Heart left ventricle (tissue), 16 donors: ENCODE data around the gene BMP2K. TPM values are rescaled to one million over a fixed set of nuclear protein-coding genes. Genes with fewer than 3 reads are reported as not detected.

Experiments used
- ATAC-seq, 4 donors: fragments of 200-7000 bp; cut with Tn5 transposase; one replicate each; pipeline ENCODE4 v1.9.1; 2020 to 2022; ENCODE audit warnings: moderate library complexity in 4 of 4, mild to moderate bottlenecking in 3 of 4, moderate number of reproducible peaks in 1 of 4
- DNase-seq, 5 donors: peaks; one replicate each; pipeline ENCODE4 v3.0.0-alpha.2; 2020
- H3K27ac ChIP-seq, 12 donors: fragments of 200-600 bp; sonication (generic) in 4 of 12; one replicate each; pipeline versions ENCODE4 v1.5.0 to v1.8.0; 2016 to 2022; ENCODE audit warnings: mild to moderate bottlenecking in 2 of 12
- H3K27me3 ChIP-seq, 9 donors: fragments of 200-600 bp; sonication (generic) in 2 of 9; one replicate each; pipeline versions ENCODE4 v1.5.1 to v1.8.0; 2016 to 2022; ENCODE audit warnings: mild to moderate bottlenecking in 3 of 9
- H3K36me3 ChIP-seq, 9 donors: fragments of 200-600 bp; sonication (generic) in 2 of 9; one replicate each; pipeline versions ENCODE4 v1.5.0 to v1.8.0; 2018 to 2022; ENCODE audit warnings: mild to moderate bottlenecking in 2 of 9
- H3K4me1 ChIP-seq, 12 donors: fragments of 200-600 bp; sonication (generic) in 4 of 12; one replicate each; pipeline versions ENCODE4 v1.5.0 to v1.8.0; 2016 to 2022; ENCODE audit warnings: mild to moderate bottlenecking in 3 of 12
- H3K4me3 ChIP-seq, 12 donors: fragments of 200-600 bp; sonication (generic) in 4 of 12; one replicate each; pipeline versions ENCODE4 v1.5.0 to v1.8.0; 2017 to 2022; ENCODE audit warnings: mild to moderate bottlenecking in 9 of 12, moderate library complexity in 4 of 12
- H3K9me3 ChIP-seq, 12 donors: fragments of 200-600 bp; sonication (generic) in 4 of 12; one replicate each; pipeline versions ENCODE4 v1.5.0 to v1.8.0; 2016 to 2022; ENCODE audit warnings: mild to moderate bottlenecking in 1 of 12
- POLR2A ChIP-seq, 2 donors: fragments of 450-650 bp; IDR thresholded peaks; one replicate each; pipeline ENCODE4 v1.6.1; 2017; ENCODE audit warnings: antibody characterized with exemption in 2 of 2, mild to moderate bottlenecking in 2 of 2, moderate library complexity in 2 of 2
- WGBS, 4 donors: extraction: QIAGEN DNeasy Blood & Tissue Kit in 2 of 4; methylation state at CpG; one replicate each; pipeline versions ENCODE4 v1.1.5 to v1.1.7; 2013 to 2018; 5-methylcytosine and 5-hydroxymethylcytosine counted together
- intact Hi-C, 10 donors: fragments of 100-400 bp; cut with DNase I; formaldehyde crosslinking; loops; one replicate each; pipeline versions ENCODE4 v1.11.1 to v1.14.2; 2022
- polyA plus RNA-seq, 2 donors: library from polyadenylated mRNA; stranded (reverse); fragments of 200-250 nt; gene quantifications; one replicate each; pipeline ENCODE4 v1.2.3, GENCODE V29; 2013
- total RNA-seq, 9 donors: library from RNA; depleted of rRNA in 2 of 9; stranded (reverse); fragments of >200 nt in 2 of 9; fragmentation: NEBNext Ultra II Directional in 3 of 9; extraction: Animal tissue kit (Norgen Biotek cat#: 25700) in 3 of 9; gene quantifications; one replicate each; pipeline versions ENCODE4 v1.1.0 to v1.2.4, GENCODE V29; 2016 to 2023
- TF ChIP-seq, protein P1 (sequence below), 12 donors: fragments of 200-600 bp; sonication (generic) in 4 of 12; IDR thresholded peaks; one replicate each; pipeline versions ENCODE4 v1.5.0 to v1.8.0; 2018 to 2022; ENCODE audit warnings: antibody characterized with exemption in 12 of 12, mild to moderate bottlenecking in 5 of 12
- donor health status: ischemic (EF 13 %, LVEDD 7.1; RV severe dilation, severe dysfunction).
- donor health status: healthy with polysubstance abuse.
- donor health status: DM: no; HTN: yes; CAD: no.
- donor health status: DM: no; HTN: no; CAD: no.
- donor health status: ischemic (EF 25% LVEDD 6.9; RV normal size, moderate dysfunction).
- donor health status: ischemic (EF 25% LVEDD 5.7; RV mildly dilated, moderate dysfunction).
- donor health status: healthy.
- donor health status: DM: yes; HTN: yes; CAD: no.
- donor health status: ischemic (EF 35%, LVEDD 5.7; RV mildly dilated, moderate dysfunction).
- donor health status: nonischemic (EF 11% LVEDD 7.7; RV severe dilation, severe dysfunction).
- donor health status: DM: yes; HTN: yes; CAD: no.
- donor health status: PGD.
- donor health status: ischemic (EF 29% LVEDD 5.4; RV normal size, mild dysfunction).
- donor health status: nonischemic (EF 23%, LVEDD 6.1; RV moderate dilation, normal function).

The BMP2K gene
- total and polyA plus RNA-seq, 11 donors, result 5.4 to 65.7 (median 21.6) TPM

DNA sequence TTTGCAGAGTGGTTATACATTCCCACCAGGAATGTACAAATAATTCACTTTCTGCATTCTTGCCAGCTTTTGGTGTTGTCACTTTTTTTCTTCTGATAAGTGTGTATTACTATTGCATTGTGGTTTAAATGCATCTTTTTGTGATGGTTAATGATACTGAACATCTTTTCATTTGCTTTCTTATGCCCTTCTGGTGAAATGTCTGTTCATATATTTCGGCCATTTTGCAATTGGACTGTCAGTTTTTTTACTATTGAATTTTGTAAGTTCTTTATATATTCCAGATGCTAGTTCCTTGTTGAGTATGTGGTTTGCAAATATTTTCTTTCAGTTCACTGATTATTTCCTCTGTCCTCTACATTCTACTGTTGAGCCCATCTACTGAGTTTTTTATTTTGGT lies 19.4 kb upstream of the BMP2K start:
- TF ChIP-seq, protein P1, sequence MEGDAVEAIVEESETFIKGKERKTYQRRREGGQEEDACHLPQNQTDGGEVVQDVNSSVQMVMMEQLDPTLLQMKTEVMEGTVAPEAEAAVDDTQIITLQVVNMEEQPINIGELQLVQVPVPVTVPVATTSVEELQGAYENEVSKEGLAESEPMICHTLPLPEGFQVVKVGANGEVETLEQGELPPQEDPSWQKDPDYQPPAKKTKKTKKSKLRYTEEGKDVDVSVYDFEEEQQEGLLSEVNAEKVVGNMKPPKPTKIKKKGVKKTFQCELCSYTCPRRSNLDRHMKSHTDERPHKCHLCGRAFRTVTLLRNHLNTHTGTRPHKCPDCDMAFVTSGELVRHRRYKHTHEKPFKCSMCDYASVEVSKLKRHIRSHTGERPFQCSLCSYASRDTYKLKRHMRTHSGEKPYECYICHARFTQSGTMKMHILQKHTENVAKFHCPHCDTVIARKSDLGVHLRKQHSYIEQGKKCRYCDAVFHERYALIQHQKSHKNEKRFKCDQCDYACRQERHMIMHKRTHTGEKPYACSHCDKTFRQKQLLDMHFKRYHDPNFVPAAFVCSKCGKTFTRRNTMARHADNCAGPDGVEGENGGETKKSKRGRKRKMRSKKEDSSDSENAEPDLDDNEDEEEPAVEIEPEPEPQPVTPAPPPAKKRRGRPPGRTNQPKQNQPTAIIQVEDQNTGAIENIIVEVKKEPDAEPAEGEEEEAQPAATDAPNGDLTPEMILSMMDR (IDR thresholded peaks at IDR 0.05), result no peak
- TF ChIP-seq POLR2A (IDR thresholded peaks at IDR 0.05), result no peak
- Histone ChIP-seq H3K9me3 (no peaks in the 10 kb centered on the region), H3K27ac (no peak overlapping the region), H3K36me3 (no peaks in the 10 kb centered on the region), H3K4me3 (no peak overlapping the region), H3K27me3 (no peaks in the 10 kb centered on the region), H3K4me1 (no peaks in the 10 kb centered on the region)
- intact Hi-C loops, result no loop called here
- ATAC-seq (no peak), DNase-seq (no peak)
- 97 to 100% (median 99%) methylated on average over 1 of the region's 1 CpG for WGBS, 4 donors

DNA sequence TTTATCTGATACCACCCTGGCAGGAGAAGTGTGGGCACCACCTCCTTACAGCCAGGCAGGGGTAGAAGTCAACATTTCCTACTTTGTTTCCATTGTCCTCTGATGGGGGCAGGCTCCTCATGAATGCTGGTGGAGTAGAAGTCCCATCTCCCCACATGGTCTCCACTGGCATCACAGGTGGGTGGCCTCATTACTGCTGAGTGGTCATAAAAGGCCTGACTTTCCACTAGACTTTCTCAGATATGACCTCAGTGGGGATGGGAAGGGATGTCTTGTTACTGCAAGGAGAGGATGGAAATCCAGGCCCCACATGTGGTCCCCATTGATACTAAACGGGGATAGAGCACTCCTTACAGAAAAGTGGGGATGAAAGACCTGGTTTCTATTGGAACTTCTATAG lies 18.6 kb upstream of the BMP2K start:
- ATAC-seq, result no peak
- intact Hi-C loops, result no loop called here
- Histone ChIP-seq H3K36me3 (no peaks in the 10 kb centered on the region), H3K27me3 (no peaks in the 10 kb centered on the region), H3K9me3 (no peaks in the 10 kb centered on the region), H3K4me1 (no peaks in the 10 kb centered on the region), H3K27ac (no peak overlapping the region), H3K4me3 (no peak overlapping the region)
- TF ChIP-seq, protein P1 (IDR thresholded peaks at IDR 0.05), result no peak
- no peak for TF ChIP-seq POLR2A (IDR thresholded peaks at IDR 0.05)
- no peak for DNase-seq
- 96 to 100% (median 99%) methylated on average over 1 of the region's 1 CpG for WGBS, 4 donors

DNA sequence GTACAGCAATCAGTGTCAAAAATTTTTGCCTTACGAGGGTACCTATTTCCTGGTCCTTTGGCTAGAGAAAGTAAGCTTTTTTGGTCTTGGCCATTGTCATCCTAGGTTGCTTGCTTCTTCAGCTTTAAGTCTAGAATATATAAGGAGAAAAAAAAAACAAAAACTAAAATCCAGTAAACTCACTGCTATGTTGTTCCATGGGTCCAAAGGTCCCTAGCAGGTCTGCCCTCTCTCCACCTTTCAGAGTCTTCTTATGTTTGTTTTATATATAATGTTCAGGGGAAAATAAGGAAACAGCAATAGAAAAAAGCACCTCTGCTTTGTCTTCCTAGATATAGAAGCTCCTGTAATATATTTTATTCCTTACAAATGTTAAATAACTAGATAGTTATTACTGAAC lies 18.1 kb upstream of the BMP2K start:
- TF ChIP-seq POLR2A (IDR thresholded peaks at IDR 0.05), result no peak
- TF ChIP-seq, protein P1 (IDR thresholded peaks at IDR 0.05), result no peak
- H3K4me3 ChIP-seq, result no peak overlapping the region
- H3K36me3 ChIP-seq, result no peaks in the 10 kb centered on the region
- no peak overlapping the region for H3K27ac ChIP-seq
- no peaks in the 10 kb centered on the region for H3K4me1 ChIP-seq
- no peaks in the 10 kb centered on the region for H3K27me3 ChIP-seq
- ATAC-seq (no peak), DNase-seq (no peak)
- intact Hi-C loops, result no loop called here
- WGBS, 4 donors, result 98 to 100% (median 99%) methylated on average over 1 of the region's 1 CpG
- H3K9me3 ChIP-seq, result no peaks in the 10 kb centered on the region

DNA sequence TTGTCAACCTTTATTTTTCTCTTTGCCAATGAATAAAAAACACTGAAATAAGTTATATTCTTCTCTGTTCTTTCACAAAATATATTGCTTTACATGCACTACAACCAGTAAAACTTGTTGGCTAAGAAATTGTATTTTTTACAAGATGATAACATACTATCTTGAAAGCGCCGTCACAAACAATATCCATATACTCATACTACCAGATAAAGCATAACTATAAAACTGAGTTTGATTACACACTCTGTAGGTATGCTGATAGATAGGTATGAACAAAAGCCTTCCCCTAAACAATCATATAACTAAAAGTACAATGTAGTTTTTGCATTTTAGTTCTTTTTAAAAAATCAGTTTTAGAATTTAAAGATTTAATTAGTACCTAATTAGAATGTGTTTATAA lies 13.6 kb upstream of the BMP2K start:
- no peak for DNase-seq
- TF ChIP-seq, protein P1 (IDR thresholded peaks at IDR 0.05), result no peak
- TF ChIP-seq POLR2A (IDR thresholded peaks at IDR 0.05), result no peak
- intact Hi-C loops, result loop anchor here in 2 of 10 donors (5.0 to 10.0 kb wide), 2 partner anchors 68 to 140 kb away; no protein-coding TSS in a partner anchor

More for the DNA sequence above, 13.6 kb upstream of the BMP2K start:
- Histone ChIP-seq H3K4me1 (peaks cover 0 to 12% (median 5%) of the 10 kb centered on the region in 12 donors), H3K9me3 (no peaks in the 10 kb centered on the region), H3K27me3 (no peaks in the 10 kb centered on the region), H3K27ac (no peak overlapping the region), H3K36me3 (no peaks in the 10 kb centered on the region), H3K4me3 (no peak overlapping the region)
- ATAC-seq, result no peak
- 76 to 84% (median 81%) methylated on average over 2 of the region's 2 CpGs for WGBS, 4 donors
